Adipocyte (in vitro differentiated cells): ENCODE results near the gene TARS1.
"Not testable (repeated sequence)": the region's sequence is repeated elsewhere in the genome, so short reads cannot be mapped to it uniquely, and the experiment has no call there.

Experiments used
- DNase-seq: peaks from one replicate; pipeline ENCODE4 v3.0.0-alpha.2; 2015; ENCODE audit warnings: low read depth
- H3K27me3 ChIP-seq: replicated peaks from 2 replicates; pipeline ENCODE4 v1.7.0; 2013; ENCODE audit warnings: mild to moderate bottlenecking, low read length, moderate library complexity; ENCODE audit not compliant: control insufficient read depth, insufficient read depth
- H3K36me3 ChIP-seq: 2 replicates; pipeline ENCODE4 v1.7.0; 2013; ENCODE audit warnings: low read length, mild to moderate bottlenecking, moderate library complexity; ENCODE audit not compliant: control insufficient read depth, insufficient read depth, severe bottlenecking
- H3K4me1 ChIP-seq: 2 replicates; pipeline ENCODE4 v1.7.0; 2013; ENCODE audit warnings: mild to moderate bottlenecking, low read length, moderate library complexity; ENCODE audit not compliant: control insufficient read depth, insufficient read depth
- H3K4me3 ChIP-seq: 2 replicates; pipeline ENCODE4 v1.7.0; 2013; ENCODE audit warnings: mild to moderate bottlenecking, low read length, moderate library complexity
- H3K9ac ChIP-seq: 2 replicates; pipeline ENCODE4 v1.7.0; 2013; ENCODE audit warnings: mild to moderate bottlenecking, low read length, moderate library complexity
- H3K9me3 ChIP-seq: 2 replicates; pipeline ENCODE4 v1.7.0; 2013; ENCODE audit warnings: mild to moderate bottlenecking, low read length, moderate library complexity; ENCODE audit not compliant: control insufficient read depth

Gene TARS1

DNA sequence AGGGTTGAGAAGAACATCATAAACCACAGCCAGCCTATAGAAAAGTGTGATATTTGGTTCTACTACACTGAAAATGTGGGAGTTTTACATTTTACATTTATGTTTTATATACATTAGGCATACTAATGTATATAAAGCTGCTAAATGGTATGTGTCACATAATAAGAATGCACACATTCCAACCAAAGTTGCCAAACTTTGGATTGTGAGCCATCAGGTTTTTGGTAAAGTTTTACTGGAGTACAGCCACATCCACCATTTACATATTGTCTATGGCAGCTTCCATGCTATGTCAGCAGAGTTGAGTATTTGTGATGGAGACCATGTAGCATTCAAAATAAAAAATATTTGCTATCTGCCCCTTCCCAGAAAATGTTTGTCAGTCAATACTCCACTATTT, 23.1 kb upstream of the TARS1 start:
- DNase-seq: no peak
- Histone ChIP-seq H3K4me3 (no peak overlapping the region), H3K9ac (no peak overlapping the region), H3K9me3 (no peaks in the 10 kb centered on the region), H3K4me1 (peaks cover 20% of the 10 kb centered on the region), H3K36me3 (no peaks in the 10 kb centered on the region), H3K27me3 (no peaks in the 10 kb centered on the region)

DNA sequence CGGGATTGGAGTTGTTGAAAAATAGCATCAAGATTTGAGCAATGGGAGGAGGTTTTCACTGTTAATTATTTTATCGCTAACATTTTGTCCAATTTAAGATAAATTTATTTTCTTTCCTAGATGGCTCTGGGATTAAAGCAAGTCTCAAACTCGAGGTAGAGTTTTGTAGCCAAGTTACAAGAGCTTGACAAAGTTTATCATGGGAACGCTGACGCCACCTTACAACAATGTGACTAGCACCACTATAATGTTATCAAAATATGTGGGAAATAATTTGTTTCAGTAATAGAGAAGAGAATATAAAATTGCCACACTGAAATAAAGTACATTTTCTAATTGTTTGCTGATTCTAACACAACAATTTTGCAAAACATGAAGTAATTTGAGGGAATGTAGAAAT, 19.8 kb upstream of the TARS1 start:
- no peaks in the 10 kb centered on the region for H3K27me3 ChIP-seq
- H3K4me1 ChIP-seq: peaks cover 23% of the 10 kb centered on the region
- H3K9me3 ChIP-seq: no peaks in the 10 kb centered on the region

DNA sequence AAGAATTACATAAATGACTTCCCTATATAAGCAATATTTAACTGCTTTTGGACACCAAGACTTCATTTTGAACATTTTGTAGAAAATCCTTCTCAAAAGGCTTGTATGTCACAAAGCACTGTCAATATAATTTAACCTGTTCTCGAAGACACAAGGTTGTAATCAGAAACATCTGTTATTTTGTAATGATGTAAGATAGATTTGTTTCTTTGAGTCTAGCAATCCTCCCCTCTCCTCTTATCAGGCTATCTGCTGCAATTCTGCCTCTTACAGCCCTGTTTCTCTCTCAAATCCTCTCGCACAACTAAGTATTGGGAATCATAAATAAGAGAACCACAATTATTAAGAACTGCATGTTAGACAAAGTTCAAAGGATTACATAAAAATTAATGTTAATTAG, 18.6 kb upstream of the TARS1 start:
- peak overlapping the region; percentile 58 for H3K9ac ChIP-seq
- no peaks in the 10 kb centered on the region for H3K27me3 ChIP-seq
- H3K9me3 ChIP-seq: no peaks in the 10 kb centered on the region
- peaks cover 23% of the 10 kb centered on the region for H3K4me1 ChIP-seq
- peak; percentile 49 for DNase-seq
- H3K4me3 ChIP-seq: no peak overlapping the region
- no peaks in the 10 kb centered on the region for H3K36me3 ChIP-seq

More for the DNA sequence above, 19.8 kb upstream of the TARS1 start:
- DNase-seq: no peak
- no peak overlapping the region for H3K4me3 ChIP-seq
- no peaks in the 10 kb centered on the region for H3K36me3 ChIP-seq
- H3K9ac ChIP-seq: no peak overlapping the region

DNA sequence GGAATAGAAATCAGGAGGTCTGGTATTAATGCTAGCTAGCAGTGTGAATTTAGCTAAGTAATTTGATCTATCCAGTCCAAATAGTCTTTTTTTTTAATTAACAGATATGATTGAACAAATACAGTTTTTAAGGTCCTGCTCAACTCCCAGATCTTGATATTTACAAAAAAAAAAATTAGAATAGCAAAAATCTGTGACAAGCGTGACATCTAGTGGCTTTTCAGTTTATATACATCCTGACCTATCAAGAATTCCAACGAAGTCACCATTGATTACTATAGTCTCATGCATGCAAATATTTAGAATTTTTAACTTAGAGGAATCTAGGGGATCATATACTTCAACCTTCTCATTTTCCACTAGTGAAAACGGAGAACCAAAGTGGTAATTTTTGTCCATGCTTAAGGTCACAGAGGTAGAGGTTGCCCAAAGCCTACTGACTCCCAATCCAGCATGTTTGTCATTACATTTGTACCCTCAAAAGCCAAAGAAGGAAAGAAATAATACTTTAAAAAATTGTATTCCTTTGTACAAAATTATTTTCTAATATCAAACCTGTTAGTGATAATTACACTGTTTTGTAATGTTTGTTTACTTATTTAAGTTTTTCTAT, 17.6 kb upstream of the TARS1 start:
- Histone ChIP-seq H3K4me3 (no peak overlapping the region), H3K9ac (peak overlapping the region; percentile 58), H3K9me3 (no peaks in the 10 kb centered on the region), H3K36me3 (no peaks in the 10 kb centered on the region), H3K4me1 (peaks cover 23% of the 10 kb centered on the region), H3K27me3 (no peaks in the 10 kb centered on the region)
- DNase-seq: peak; percentile 78

DNA sequence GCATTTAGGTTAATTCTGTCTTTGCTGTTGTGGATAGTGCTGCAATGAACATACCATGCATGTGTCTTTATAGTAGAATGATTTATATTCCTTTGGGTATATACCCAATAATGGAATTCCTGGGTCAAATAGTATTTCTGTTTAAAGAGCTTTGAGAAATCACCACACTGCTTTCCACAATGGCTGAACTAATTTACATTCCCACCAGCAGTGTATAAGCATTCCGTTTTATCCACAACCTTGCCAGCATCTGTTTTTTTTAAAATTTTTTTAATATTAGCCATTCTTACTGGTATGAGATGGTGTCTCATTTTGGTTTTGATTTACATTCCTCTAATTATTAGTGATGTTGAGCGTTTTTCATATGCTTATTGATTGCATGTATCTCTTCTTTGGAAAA, 15.5 kb upstream of the TARS1 start:
- DNase-seq: no peak
- Histone ChIP-seq H3K9ac (no peak overlapping the region), H3K4me1 (peaks cover 19% of the 10 kb centered on the region), H3K9me3 (no peaks in the 10 kb centered on the region), H3K4me3 (no peak overlapping the region), H3K36me3 (no peaks in the 10 kb centered on the region), H3K27me3 (no peaks in the 10 kb centered on the region)

DNA sequence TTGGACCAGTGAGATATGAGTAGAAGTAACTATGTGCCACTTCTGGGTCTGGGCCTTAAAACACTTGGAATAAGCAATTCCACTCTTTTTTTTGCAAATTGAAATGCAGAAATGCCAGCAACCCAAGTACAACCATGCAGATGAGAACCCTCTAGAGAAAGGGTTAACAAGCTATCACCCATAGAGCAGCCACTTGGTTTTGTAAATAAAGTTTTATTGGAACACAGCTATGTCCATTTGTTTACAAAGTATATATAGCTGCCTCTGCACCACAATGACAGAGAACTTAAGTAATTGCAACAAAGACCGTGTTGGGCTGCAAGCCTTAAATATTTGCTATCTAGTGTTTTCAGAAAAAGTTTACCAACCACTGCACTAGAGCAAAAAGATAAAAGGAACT, 9.8 kb upstream of the TARS1 start:
- no peak overlapping the region for H3K9ac ChIP-seq
- H3K36me3 ChIP-seq: no peaks in the 10 kb centered on the region
- H3K9me3 ChIP-seq: no peaks in the 10 kb centered on the region
- no peak overlapping the region for H3K4me3 ChIP-seq
- no peaks in the 10 kb centered on the region for H3K27me3 ChIP-seq
- peaks cover 14% of the 10 kb centered on the region for H3K4me1 ChIP-seq
- no peak for DNase-seq

DNA sequence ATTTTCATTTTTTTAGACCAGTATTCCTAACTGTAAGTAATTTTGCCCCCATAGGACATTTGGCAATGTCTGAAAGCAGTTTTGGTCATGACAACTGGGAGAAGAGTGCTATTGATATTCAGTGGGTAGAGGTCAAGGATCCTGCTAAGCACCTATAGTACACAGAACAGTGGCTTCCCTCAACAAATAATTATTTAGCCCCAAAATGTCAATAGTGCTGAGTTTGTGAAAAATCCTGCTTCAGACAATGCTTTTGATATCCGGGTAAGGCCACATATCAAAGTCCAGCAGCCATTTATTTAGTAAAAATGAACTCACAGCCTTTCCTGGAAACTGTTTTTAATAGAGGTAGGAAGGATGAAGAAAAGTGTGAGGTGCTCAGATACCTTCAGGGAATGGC, 8.1 kb upstream of the TARS1 start:
- Histone ChIP-seq H3K27me3 (no peaks in the 10 kb centered on the region), H3K4me1 (peaks cover 14% of the 10 kb centered on the region), H3K4me3 (no peak overlapping the region), H3K36me3 (no peaks in the 10 kb centered on the region), H3K9ac (no peak overlapping the region), H3K9me3 (no peaks in the 10 kb centered on the region)
- no peak for DNase-seq

DNA sequence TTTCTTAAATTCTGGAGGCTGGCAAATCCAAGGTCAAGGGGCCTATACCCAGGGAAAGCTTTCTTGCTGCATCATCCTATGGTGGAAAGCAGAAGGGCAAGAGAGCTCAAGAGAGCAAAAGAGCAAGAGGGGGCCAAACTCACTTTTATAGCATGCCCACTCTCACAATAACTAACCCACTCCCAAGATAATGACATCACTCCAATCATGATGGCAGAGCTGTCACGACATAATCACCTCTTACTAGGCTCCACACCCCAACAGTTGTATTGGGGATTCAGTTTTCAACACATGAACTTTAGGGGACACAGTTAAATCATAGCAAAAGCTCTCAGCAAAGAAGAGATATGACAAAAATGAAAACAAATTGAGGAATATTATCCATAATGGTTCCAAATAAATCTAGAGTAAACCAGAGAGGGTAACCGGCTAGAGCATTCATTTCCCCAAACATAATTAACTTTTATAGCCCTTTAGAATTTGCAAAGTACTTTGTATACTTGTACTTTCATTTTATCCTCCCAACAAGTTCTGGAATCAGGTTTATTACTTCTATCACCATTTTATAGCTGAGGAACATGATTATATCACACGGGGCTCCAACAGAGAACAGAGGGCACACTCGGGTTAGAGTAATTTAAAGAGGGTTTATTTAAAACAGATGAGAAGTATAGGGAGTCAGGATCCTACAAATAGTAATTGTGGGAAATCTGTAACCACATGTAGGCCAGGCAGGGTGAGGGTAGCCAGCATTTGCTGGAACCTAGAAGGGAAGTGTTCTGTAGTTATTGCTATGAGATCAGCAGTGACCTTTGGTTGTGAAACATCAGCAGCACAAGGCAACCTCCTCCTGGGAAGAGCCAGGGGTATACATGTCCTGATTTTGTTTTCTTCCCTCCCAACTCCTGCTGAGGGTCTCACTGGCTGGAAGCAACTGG, 7.2 kb upstream of the TARS1 start:
- Histone ChIP-seq H3K9ac (no peak overlapping the region), H3K9me3 (no peaks in the 10 kb centered on the region), H3K27me3 (no peaks in the 10 kb centered on the region), H3K4me3 (no peak overlapping the region), H3K36me3 (no peaks in the 10 kb centered on the region), H3K4me1 (peaks cover 14% of the 10 kb centered on the region)
- DNase-seq: peak; percentile 56

DNA sequence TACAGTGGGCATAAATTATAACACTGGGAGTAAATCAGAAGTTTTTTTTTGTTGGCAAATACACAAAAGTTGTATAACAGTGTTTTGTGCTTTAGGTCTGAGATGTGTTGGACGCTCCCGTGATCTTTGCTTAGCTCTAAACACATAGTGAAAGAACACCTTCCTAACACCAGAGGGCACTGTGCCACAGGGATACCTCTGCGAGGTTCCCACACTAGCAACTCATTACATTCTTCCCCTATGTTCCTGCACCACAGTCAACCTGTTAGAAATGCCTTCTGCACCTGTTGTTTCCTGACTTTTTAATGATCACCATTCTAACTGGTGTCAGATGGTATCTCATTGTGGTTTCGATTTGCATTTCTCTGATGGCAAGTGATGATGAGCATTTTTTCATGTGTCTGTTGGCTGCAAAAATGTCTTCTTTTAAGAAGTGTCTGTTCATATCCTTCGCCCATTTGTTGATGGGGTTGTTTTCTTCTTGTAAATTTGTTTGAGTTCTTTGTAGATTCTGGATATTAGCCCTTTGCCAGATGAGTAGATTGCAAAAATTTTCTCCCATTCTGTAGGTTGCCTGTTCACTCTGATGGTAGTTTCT, 4.8 kb upstream of the TARS1 start:
- not testable (repeated sequence) for H3K9ac ChIP-seq, H3K27me3 ChIP-seq, H3K9me3 ChIP-seq, H3K4me3 ChIP-seq, H3K36me3 ChIP-seq
- DNase-seq: peak; percentile 92
- H3K4me1 ChIP-seq: peaks cover 22% of the 10 kb centered on the region

DNA sequence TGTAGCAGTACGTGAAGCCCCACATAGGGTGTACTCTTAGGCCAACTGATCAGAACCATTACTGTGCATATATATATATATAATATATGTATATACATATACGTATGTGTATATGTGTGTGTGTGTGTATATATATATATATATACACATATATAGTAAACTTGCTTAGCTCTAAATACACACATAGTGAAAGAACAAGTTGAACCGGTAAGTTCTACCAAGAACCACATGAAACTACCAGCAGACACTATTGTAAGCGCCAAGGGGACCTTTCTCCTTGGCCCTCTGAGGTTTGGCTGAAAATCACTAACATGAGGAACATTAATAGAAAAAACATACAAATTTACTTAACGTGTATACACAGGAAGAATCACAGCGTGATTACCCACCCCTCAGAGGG, 1.8 kb upstream of the TARS1 start:
- Histone ChIP-seq H3K9me3 (no peaks in the 10 kb centered on the region), H3K27me3 (no peaks in the 10 kb centered on the region), H3K4me3 (peak overlapping the region; percentile 95), H3K4me1 (peaks cover 28% of the 10 kb centered on the region), H3K36me3 (no peaks in the 10 kb centered on the region), H3K9ac (no peak overlapping the region)
- no peak for DNase-seq

DNA sequence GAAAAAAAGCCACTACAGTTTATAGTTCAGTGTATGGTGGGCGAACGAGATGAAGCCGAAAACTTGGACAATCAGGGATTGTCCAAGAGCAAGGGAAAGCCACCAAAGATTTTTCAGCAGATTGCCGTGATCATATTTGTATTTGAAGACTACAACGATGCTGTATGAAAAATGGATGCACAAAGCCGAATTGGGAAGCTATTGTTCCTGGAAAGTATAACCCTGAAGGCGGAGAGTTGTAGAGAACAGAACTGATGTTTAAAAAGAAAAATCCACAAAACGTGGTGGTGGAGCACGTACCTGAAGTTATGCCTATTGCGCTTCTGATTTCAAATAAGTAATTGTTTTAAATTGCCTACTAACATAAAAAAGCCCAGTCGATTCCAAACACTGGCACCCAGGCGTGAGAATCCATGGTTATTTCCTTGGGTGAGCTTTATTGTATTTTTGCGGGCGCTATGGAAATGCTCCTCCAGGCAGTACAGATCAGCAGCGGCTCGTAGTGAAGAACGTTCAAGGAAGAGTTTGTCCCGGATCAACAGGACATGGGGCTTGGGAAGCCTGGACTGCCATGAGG, 772 bp upstream of the TARS1 start:
- peaks cover 4% of the 10 kb centered on the region for H3K36me3 ChIP-seq
- H3K9ac ChIP-seq: peak overlapping the region; percentile 91
- H3K4me1 ChIP-seq: peaks cover 33% of the 10 kb centered on the region
- no peaks in the 10 kb centered on the region for H3K27me3 ChIP-seq
- H3K9me3 ChIP-seq: no peaks in the 10 kb centered on the region
- peak overlapping the region; percentile 95 for H3K4me3 ChIP-seq
- no peak for DNase-seq
